Neural progenitor cell (in vitro differentiated cells): ENCODE results near the gene KMT5B.

Experiments
- EZH2 ChIP-seq: fragments of 200-600 bp; sonication (generic); IDR thresholded peaks from 2 replicates; pipeline ENCODE4 v1.6.1; 2017; ENCODE audit warnings: antibody characterized with exemption, mild to moderate bottlenecking, moderate library complexity
- TF ChIP-seq, protein P1 (sequence below): fragments of 200-600 bp; sonication (generic); IDR thresholded peaks from 2 replicates; pipeline ENCODE4 v1.5.1; 2017; ENCODE audit warnings: antibody characterized with exemption, mild to moderate bottlenecking

GRCh38 chr11:68136866-68137265 is 76.2 kb downstream of the KMT5B start:
- TF ChIP-seq, protein P1, sequence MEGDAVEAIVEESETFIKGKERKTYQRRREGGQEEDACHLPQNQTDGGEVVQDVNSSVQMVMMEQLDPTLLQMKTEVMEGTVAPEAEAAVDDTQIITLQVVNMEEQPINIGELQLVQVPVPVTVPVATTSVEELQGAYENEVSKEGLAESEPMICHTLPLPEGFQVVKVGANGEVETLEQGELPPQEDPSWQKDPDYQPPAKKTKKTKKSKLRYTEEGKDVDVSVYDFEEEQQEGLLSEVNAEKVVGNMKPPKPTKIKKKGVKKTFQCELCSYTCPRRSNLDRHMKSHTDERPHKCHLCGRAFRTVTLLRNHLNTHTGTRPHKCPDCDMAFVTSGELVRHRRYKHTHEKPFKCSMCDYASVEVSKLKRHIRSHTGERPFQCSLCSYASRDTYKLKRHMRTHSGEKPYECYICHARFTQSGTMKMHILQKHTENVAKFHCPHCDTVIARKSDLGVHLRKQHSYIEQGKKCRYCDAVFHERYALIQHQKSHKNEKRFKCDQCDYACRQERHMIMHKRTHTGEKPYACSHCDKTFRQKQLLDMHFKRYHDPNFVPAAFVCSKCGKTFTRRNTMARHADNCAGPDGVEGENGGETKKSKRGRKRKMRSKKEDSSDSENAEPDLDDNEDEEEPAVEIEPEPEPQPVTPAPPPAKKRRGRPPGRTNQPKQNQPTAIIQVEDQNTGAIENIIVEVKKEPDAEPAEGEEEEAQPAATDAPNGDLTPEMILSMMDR = no peak
- no peak for TF ChIP-seq EZH2
